DOHH2 (cell line): ENCODE measurements around the gene CALHM3.
A peak's percentile ranks its signal among the peaks of the same experiment; 100 is the strongest.
"Not testable (repeated sequence)": the region's sequence is repeated elsewhere in the genome, so short reads cannot be mapped to it uniquely, and the experiment has no call there.

ENCODE experiments used
- H3F3A ChIP-seq: fragments of 200-600 bp; sonication (generic), shearing (Covaris generic); 2 replicates; pipeline ENCODE4 v1.6.0; 2016; ENCODE audit warnings: antibody characterized with exemption, mild to moderate bottlenecking; ENCODE audit not compliant: control insufficient read depth, insufficient read depth
- H3K27ac ChIP-seq: fragments of 200-600 bp; sonication (generic); 2 replicates; pipeline ENCODE4 v1.5.1; 2014; ENCODE audit warnings: low read depth, mild to moderate bottlenecking, low read length, moderate library complexity
- H3K27me3 ChIP-seq: fragments of 200-600 bp; sonication (generic); 2 replicates; pipeline ENCODE4 v1.6.1; 2014; ENCODE audit warnings: mild to moderate bottlenecking, low read length, mixed read lengths; ENCODE audit not compliant: control insufficient read depth
- H3K36me3 ChIP-seq: fragments of 200-600 bp; sonication (generic); 2 replicates; pipeline ENCODE4 v1.6.1; 2014; ENCODE audit warnings: mild to moderate bottlenecking, low read length, moderate library complexity, mixed read lengths; ENCODE audit not compliant: control insufficient read depth
- H3K4me1 ChIP-seq: fragments of 200-600 bp; sonication (generic); 2 replicates; pipeline ENCODE4 v1.6.1; 2014; ENCODE audit warnings: mild to moderate bottlenecking, low read length, mixed read lengths; ENCODE audit not compliant: control insufficient read depth
- H3K4me2 ChIP-seq: fragments of 200-600 bp; sonication (generic); 2 replicates; pipeline ENCODE4 v1.6.0; 2014; ENCODE audit warnings: mild to moderate bottlenecking, low read length, moderate library complexity
- H3K4me3 ChIP-seq: fragments of 200-600 bp; sonication (generic); 2 replicates; pipeline ENCODE4 v1.5.1; 2014; ENCODE audit warnings: mild to moderate bottlenecking, low read length, mixed read lengths
- H3K79me2 ChIP-seq: fragments of 200-600 bp; sonication (generic); 2 replicates; pipeline ENCODE4 v1.6.1; 2014; ENCODE audit warnings: mild to moderate bottlenecking, low read length, mixed read lengths; ENCODE audit not compliant: control insufficient read depth
- H3K9me2 ChIP-seq: fragments of 200-600 bp; sonication (generic); replicated peaks from 2 replicates; pipeline ENCODE4 v1.6.1; 2014; ENCODE audit warnings: mild to moderate bottlenecking, low read length, mixed read lengths; ENCODE audit not compliant: control insufficient read depth
- H3K9me3 ChIP-seq: fragments of 200-600 bp; sonication (generic); 2 replicates; pipeline ENCODE4 v1.6.1; 2014; ENCODE audit warnings: antibody characterized with exemption, low read length, mixed read lengths; ENCODE audit not compliant: control insufficient read depth, insufficient read depth
- H4K20me1 ChIP-seq: fragments of 200-600 bp; sonication (generic); 2 replicates; pipeline ENCODE4 v1.6.0; 2014; ENCODE audit warnings: low read depth, mild to moderate bottlenecking, antibody characterized with exemption, low read length, moderate library complexity; ENCODE audit not compliant: control insufficient read depth, insufficient read depth
- CTCF ChIP-seq: fragments of 200-600 bp; sonication (generic); IDR thresholded peaks from one replicate; pipeline ENCODE4 v1.5.1; 2014; ENCODE audit warnings: antibody characterized with exemption, mild to moderate bottlenecking, low read depth, low read length; ENCODE audit not compliant: poor library complexity, severe bottlenecking
- EZH2phosphoT487 ChIP-seq: fragments of 200-600 bp; sonication (generic); IDR thresholded peaks from 2 replicates; pipeline ENCODE4 v1.6.1; 2017; ENCODE audit warnings: borderline replicate concordance, mild to moderate bottlenecking, antibody characterized with exemption, low read length, moderate library complexity, mixed read lengths

Gene CALHM3

GRCh38 chr10:103487410-103487708 lies 8.3 kb upstream of the CALHM3 start:
- H4K20me1 ChIP-seq = no peaks in the 10 kb centered on the region
- H3K4me1 ChIP-seq = peaks cover 11% of the 10 kb centered on the region
- no peaks in the 10 kb centered on the region for H3K9me3 ChIP-seq
- no peak overlapping the region for H3K4me2 ChIP-seq
- no peaks in the 10 kb centered on the region for H3K36me3 ChIP-seq
- no peak overlapping the region for H3K4me3 ChIP-seq
- H3K27ac ChIP-seq = no peak overlapping the region
- TF ChIP-seq CTCF (no peak), EZH2phosphoT487 (no peak)
- H3K79me2 ChIP-seq = no peaks in the 10 kb centered on the region
- no peaks in the 10 kb centered on the region for H3K9me2 ChIP-seq
- H3F3A ChIP-seq = peaks cover 4% of the 10 kb centered on the region; the same call in 1 of the 2 replicates
- H3K27me3 ChIP-seq = peaks cover 9% of the 10 kb centered on the region

- not testable (repeated sequence) for H4K20me1 ChIP-seq, H3F3A ChIP-seq, H3K4me2 ChIP-seq, H3K27me3 ChIP-seq, H3K27ac ChIP-seq, H3K79me2 ChIP-seq, H3K36me3 ChIP-seq, H3K4me3 ChIP-seq, H3K9me3 ChIP-seq, H3K9me2 ChIP-seq
- peaks cover 15% of the 10 kb centered on the region for H3K4me1 ChIP-seq
Observed at GRCh38 chr10:103486635-103487409, 7.8 kb upstream of the CALHM3 start.

- H3K4me2 ChIP-seq = no peak overlapping the region
- no peaks in the 10 kb centered on the region for H4K20me1 ChIP-seq
- peaks cover 9% of the 10 kb centered on the region for H3K4me1 ChIP-seq
- H3K36me3 ChIP-seq = no peaks in the 10 kb centered on the region
- no peaks in the 10 kb centered on the region for H3K9me2 ChIP-seq
- H3K27ac ChIP-seq = no peak overlapping the region
- no peaks in the 10 kb centered on the region for H3K9me3 ChIP-seq
- H3K79me2 ChIP-seq = no peaks in the 10 kb centered on the region
- TF ChIP-seq EZH2phosphoT487 = no peak
- TF ChIP-seq CTCF = peak; percentile 77
- peaks cover 4% of the 10 kb centered on the region for H3F3A ChIP-seq
- H3K27me3 ChIP-seq = no peaks in the 10 kb centered on the region
- H3K4me3 ChIP-seq = no peak overlapping the region
Observed at GRCh38 chr10:103481974-103482531, 3.0 kb upstream of the CALHM3 start.

GRCh38 chr10:103480521-103480920 lies 1.5 kb upstream of the CALHM3 start:
- Histone ChIP-seq H3K9me3 (no peaks in the 10 kb centered on the region), H3K27me3 (no peaks in the 10 kb centered on the region), H3K36me3 (no peaks in the 10 kb centered on the region), H3F3A (peaks cover 4% of the 10 kb centered on the region), H3K27ac (no peak overlapping the region), H3K9me2 (no peaks in the 10 kb centered on the region), H3K4me3 (no peak overlapping the region), H3K4me1 (peaks cover 24% of the 10 kb centered on the region), H3K4me2 (no peak overlapping the region), H4K20me1 (no peaks in the 10 kb centered on the region), H3K79me2 (no peaks in the 10 kb centered on the region)
- TF ChIP-seq EZH2phosphoT487 (no peak), CTCF (no peak)
